IMR-90 (cell line): ENCODE measurements around the gene KRTAP4-2. TPM values are rescaled to one million over a fixed set of nuclear protein-coding genes. Genes with fewer than 3 reads are reported as not detected.

Experiments used
- ATAC-seq: fragments of 200-7000 bp; cut with Tn5 transposase; 2 replicates; pipeline ENCODE4 v1.9.1; 2020; ENCODE audit warnings: low read depth, mild to moderate bottlenecking, moderate library complexity
- BruUV-seq: library from RNA; stranded (reverse); fragments of 400-500 nt; replicated peaks from 2 replicates; lab custom pipeline; 2021; lab: Mats Ljungman, UMichigan
- CTCF ChIA-PET: fragments of 300-600 bp; formaldehyde crosslinking; extraction: SDS; loops from one replicate; lab custom pipeline; 2021; ENCODE audit warnings: antibody characterized with exemption; lab: Yijun Ruan, JAX
- POLR2A ChIA-PET: fragments of 300-600 bp; sonication (Branson Sonifier 250); formaldehyde crosslinking; loops from one replicate; lab custom pipeline; 2022; ENCODE audit warnings: antibody characterized with exemption; ENCODE audit not compliant: unreplicated experiment; lab: Charles Lee
- DNase-seq: peaks from one replicate; pipeline ENCODE4 v3.0.0; 2013
- H2AFZ ChIP-seq: replicated peaks from 2 replicates; pipeline ENCODE3; 2013; ENCODE audit warnings: low read length, mild to moderate bottlenecking; ENCODE audit not compliant: poor library complexity
- H2AK5ac ChIP-seq: 2 replicates; pipeline ENCODE4 v1.6.1; 2013; ENCODE audit warnings: low read depth, low read length, inconsistent platforms
- H2AK9ac ChIP-seq: replicated peaks from 2 replicates; pipeline ENCODE3; 2013; ENCODE audit warnings: mild to moderate bottlenecking, low read depth, low read length, moderate library complexity; ENCODE audit not compliant: poor library complexity
- H2BK120ac ChIP-seq: 2 replicates; pipeline ENCODE4 v1.6.1; 2013; ENCODE audit warnings: low read depth, low read length, inconsistent platforms
- H2BK15ac ChIP-seq: 3 replicates; pipeline ENCODE4 v1.6.1; 2013; ENCODE audit warnings: low read depth, low read length, inconsistent platforms
- H2BK20ac ChIP-seq: 2 replicates; pipeline ENCODE4 v1.6.1; 2013; ENCODE audit warnings: low read depth, mild to moderate bottlenecking, inconsistent platforms, low read length, moderate library complexity
- H2BK5ac ChIP-seq: 2 replicates; pipeline ENCODE4 v1.6.1; 2013; ENCODE audit warnings: mild to moderate bottlenecking, low read depth, low read length, inconsistent platforms; ENCODE audit not compliant: poor library complexity, severe bottlenecking
- H3K14ac ChIP-seq: replicated peaks from 2 replicates; pipeline ENCODE4 v1.6.1; 2013; ENCODE audit warnings: low read depth, low read length, inconsistent platforms
- H3K18ac ChIP-seq: 2 replicates; pipeline ENCODE4 v1.6.1; 2013; ENCODE audit warnings: low read depth, low read length, control low read depth
- H3K23ac ChIP-seq: 2 replicates; pipeline ENCODE4 v1.6.1; 2013; ENCODE audit warnings: low read depth, low read length, inconsistent platforms
- H3K27ac ChIP-seq: 2 replicates; pipeline ENCODE4 v1.5.1; 2013; ENCODE audit warnings: mild to moderate bottlenecking, control low read depth, low read length; ENCODE audit not compliant: insufficient read depth
- H3K27me3 ChIP-seq: 2 replicates; pipeline ENCODE4 v1.6.1; 2013; ENCODE audit warnings: low read length; ENCODE audit not compliant: control insufficient read depth, insufficient read depth
- H3K36me3 ChIP-seq: 2 replicates; pipeline ENCODE4 v1.6.1; 2013; ENCODE audit warnings: low read length, mixed read lengths; ENCODE audit not compliant: control insufficient read depth, insufficient read depth
- H3K4ac ChIP-seq: 2 replicates; pipeline ENCODE4 v1.6.1; 2013; ENCODE audit warnings: low read depth, low read length, inconsistent platforms
- H3K4me1 ChIP-seq: 2 replicates; pipeline ENCODE4 v1.6.1; 2013; ENCODE audit warnings: low read length, mixed read lengths; ENCODE audit not compliant: control insufficient read depth, insufficient read depth
- H3K4me2 ChIP-seq: 2 replicates; pipeline ENCODE4 v1.6.1; 2013; ENCODE audit warnings: low read depth, mild to moderate bottlenecking, control low read depth, low read length, moderate library complexity
- H3K4me3 ChIP-seq: 2 replicates; pipeline ENCODE4 v1.5.1; 2013; ENCODE audit warnings: low read depth, mild to moderate bottlenecking, control low read depth, low read length, moderate library complexity; ENCODE audit not compliant: insufficient read depth
- H3K56ac ChIP-seq: 2 replicates; pipeline ENCODE4 v1.6.1; 2013; ENCODE audit warnings: low read length, inconsistent platforms; ENCODE audit not compliant: insufficient read depth; ENCODE audit errors: extremely low read depth
- H3K79me1 ChIP-seq, 2 experiments: 2 replicates each; pipeline ENCODE4 v1.6.1; 2013; ENCODE audit warnings: low read length in 2 of 2, inconsistent platforms in 1 of 2, low read depth in 1 of 2
- H3K9ac ChIP-seq: 2 replicates; pipeline ENCODE4 v1.6.1; 2013; ENCODE audit warnings: low read depth, low read length, control low read depth
- H3K9me1 ChIP-seq: 2 replicates; pipeline ENCODE4 v1.6.1; 2013; ENCODE audit warnings: low read length, inconsistent platforms; ENCODE audit not compliant: insufficient read depth
- H3K9me3 ChIP-seq: 2 replicates; pipeline ENCODE4 v1.6.1; 2013; ENCODE audit warnings: low read length; ENCODE audit not compliant: control insufficient read depth, insufficient read depth
- H4K20me1 ChIP-seq: 2 replicates; pipeline ENCODE4 v1.6.1; 2013; ENCODE audit warnings: low read length, inconsistent platforms; ENCODE audit not compliant: insufficient read depth
- H4K5ac ChIP-seq: 2 replicates; pipeline ENCODE4 v1.6.1; 2013; ENCODE audit warnings: mild to moderate bottlenecking, low read depth, low read length, control low read depth
- H4K8ac ChIP-seq, 2 experiments: 2 replicates each; pipeline ENCODE4 v1.6.1; 2013; ENCODE audit warnings: low read depth in 2 of 2, low read length in 2 of 2, control low read depth in 1 of 2, inconsistent platforms in 1 of 2
- H4K91ac ChIP-seq: 2 replicates; pipeline ENCODE4 v1.6.1; 2013; ENCODE audit warnings: low read depth, low read length, inconsistent platforms; ENCODE audit not compliant: insufficient read depth
- CEBPB ChIP-seq: IDR thresholded peaks from 2 replicates; pipeline ENCODE4 v1.6.1; 2012; ENCODE audit warnings: low read depth, low read length, improper control_type of control experiment
- NFE2L2 ChIP-seq: fragments of 150-350 bp; IDR thresholded peaks from 2 replicates; pipeline ENCODE4 v1.6.1; 2016; ENCODE audit warnings: low read depth, mild to moderate bottlenecking, low read length
- WGBS, 2 experiments: methylation state at CpG; one replicate each; pipeline versions ENCODE4 v1.1.5 to v1.1.7; 2013; ENCODE audit warnings: missing lambda C conversion rate in 2 of 2; ENCODE audit not compliant: insufficient read length in 1 of 2; ENCODE audit errors: extremely low coverage in 2 of 2; 5-methylcytosine and 5-hydroxymethylcytosine counted together
- dilution Hi-C: fragments of 300-500 bp; cut with HindIII; formaldehyde crosslinking; loops from one replicate; pipeline ENCODE4 v1.14.3; 2018; ENCODE audit warnings: low sequenced_read_pairs; ENCODE audit not compliant: unreplicated experiment
- in situ Hi-C: fragments of 300-500 bp; cut with MboI; formaldehyde crosslinking; loops from 3 replicates; pipeline ENCODE4 v1.14.3; 2019; ENCODE audit warnings: low sequenced_read_pairs, inconsistent platforms, mixed read lengths
- intact Hi-C: fragments of 100-400 bp; cut with micrococcal nuclease; formaldehyde crosslinking; loops from 2 replicates; pipeline ENCODE4 v1.10.0; 2022
- polyA plus RNA-seq, 3 experiments: library from polyadenylated mRNA; depleted of rRNA; stranded (reverse); fragments of >200 nt; gene quantifications; 2 replicates each; pipeline ENCODE4 v1.2.3, GENCODE V29; 2012; ENCODE audit warnings: low replicate concordance in 1 of 3
- total RNA-seq: library from RNA; depleted of rRNA; stranded (reverse); fragments of >200 nt; gene quantifications from 2 replicates; pipeline ENCODE4 v1.2.3, GENCODE V29; 2012

The KRTAP4-2 gene
- total and polyA plus RNA-seq, 2 of the 4 experiments (the other 2 are of a cell fraction), result not detected

DNA sequence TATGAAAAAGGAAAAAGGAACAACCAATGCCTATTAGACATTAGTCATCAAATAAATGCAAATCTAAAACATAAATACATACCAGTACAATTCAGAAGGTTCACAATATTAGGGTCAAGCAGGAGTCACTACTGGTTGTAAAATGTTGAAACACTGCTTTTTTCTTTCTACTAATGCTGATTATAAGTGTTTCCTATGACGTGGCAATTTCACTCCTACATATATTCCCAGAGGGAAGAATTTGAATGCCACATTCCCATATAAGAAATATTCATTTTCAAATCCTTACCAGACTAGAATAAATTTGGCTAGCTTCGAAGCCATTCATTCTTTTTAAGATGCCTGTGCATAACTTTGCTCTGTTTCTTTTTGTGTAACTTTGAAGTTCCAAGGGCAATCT lies 45.8 kb upstream of the KRTAP4-2 start:
- WGBS, 2 experiments, result no CpG with 5 or more reads among the region's 2 CpGs
- DNase-seq, result peak; percentile 35
- H2AFZ ChIP-seq, result no peak overlapping the region

More for the DNA sequence above, 45.8 kb upstream of the KRTAP4-2 start:
- Histone ChIP-seq H3K56ac (no peak overlapping the region), H2BK15ac (no peak overlapping the region), H2BK120ac (no peak overlapping the region), H3K4me3 (no peak overlapping the region), H3K18ac (no peak overlapping the region), H2BK5ac (no peak overlapping the region), H3K4me1 (no peaks in the 10 kb centered on the region), H4K20me1 (no peaks in the 10 kb centered on the region), H3K79me1 (no peaks in the 10 kb centered on the region), H3K14ac (no peak overlapping the region), H3K4me2 (no peak overlapping the region), H3K27ac (no peak overlapping the region), H3K36me3 (no peaks in the 10 kb centered on the region), H2BK20ac (no peak overlapping the region), H3K9me1 (no peaks in the 10 kb centered on the region; the same call in 1 of the 2 replicates), H2AK5ac (no peak overlapping the region), H4K8ac (no peak overlapping the region), H4K5ac (no peak overlapping the region), H2AK9ac (no peak overlapping the region), H4K91ac (no peak overlapping the region), H3K23ac (no peak overlapping the region), H3K4ac (no peak overlapping the region), H3K27me3 (peaks cover 4% of the 10 kb centered on the region; the same call in 1 of the 2 replicates), H3K9ac (no peak overlapping the region), H3K9me3 (no peaks in the 10 kb centered on the region)
- BruUV-seq, result no TSS peak
- intact Hi-C loops, result no loop called here
- ATAC-seq, result no peak
- CTCF ChIA-PET, result no interaction called here
- dilution Hi-C loops, result no loop called here
- TF ChIP-seq CEBPB (no peak), NFE2L2 (0 out of 2 replicates have a peak, but pooled peaks have one; percentile 14)
- in situ Hi-C loops, result no loop called here
- POLR2A ChIA-PET, result no interaction called here
